GM21515 (cell line): Measurements from ENCODE around the gene PLA2G6.
"Not testable (repeated sequence)": the region's sequence is repeated elsewhere in the genome, so short reads cannot be mapped to it uniquely, and the experiment has no call there.

Experiments
- ATAC-seq: cut with Tn5 transposase; IDR thresholded peaks from one replicate; pipeline ENCODE4 v1.9.1; 2021; ENCODE audit not compliant: unreplicated experiment

The PLA2G6 gene

DNA sequence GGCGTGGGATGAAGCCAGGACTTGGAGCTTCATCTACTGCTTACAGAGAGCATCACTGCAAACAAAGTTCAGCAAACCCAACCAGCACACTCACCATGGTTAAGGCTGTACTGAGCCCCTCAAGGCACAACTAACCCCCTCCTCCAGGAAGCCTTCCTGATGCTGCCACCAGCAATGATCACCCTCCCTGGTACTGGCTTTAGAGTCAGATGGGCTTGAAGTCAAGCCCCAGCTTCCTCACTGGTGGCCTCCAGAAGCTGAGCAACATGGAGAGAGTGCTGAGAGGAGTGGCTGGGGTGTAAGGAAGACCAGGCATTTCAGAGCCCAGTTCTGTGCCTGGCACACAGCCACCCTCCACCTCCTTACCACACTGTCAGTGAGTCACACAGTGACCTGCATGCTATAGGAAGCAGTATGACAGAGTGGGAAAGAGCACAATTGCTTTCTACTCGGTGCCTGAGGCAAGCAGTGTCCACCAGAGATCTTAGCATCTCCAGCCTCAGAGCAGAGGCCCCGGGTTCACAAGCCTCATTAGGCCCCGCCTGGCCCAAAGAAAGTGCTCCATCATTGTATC is 46.4 kb downstream of the PLA2G6 start:
- no peak for ATAC-seq

DNA sequence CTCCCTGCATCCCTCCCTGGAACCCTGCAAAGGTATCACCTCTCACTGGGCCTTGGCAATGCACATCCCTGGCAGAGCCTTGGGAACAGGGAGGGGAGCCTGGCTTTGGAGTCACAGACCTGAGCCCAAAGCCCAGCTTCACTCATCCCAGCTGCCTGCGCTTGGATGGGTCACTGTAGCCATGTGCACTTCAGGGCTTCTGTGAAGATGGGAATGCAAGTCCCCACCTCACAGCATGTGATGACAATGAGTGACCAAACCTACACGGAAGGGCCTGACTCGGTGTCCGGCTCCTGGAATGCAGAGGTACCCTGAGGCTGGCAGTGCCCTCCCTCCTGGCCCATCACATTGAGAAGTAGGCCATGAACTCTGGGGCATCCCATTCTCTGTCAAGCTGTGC is 48.3 kb downstream of the PLA2G6 start:
- no peak for ATAC-seq

GRCh38 chr22:38132794-38133193 is 48.8 kb downstream of the PLA2G6 start:
- no peak for ATAC-seq

DNA sequence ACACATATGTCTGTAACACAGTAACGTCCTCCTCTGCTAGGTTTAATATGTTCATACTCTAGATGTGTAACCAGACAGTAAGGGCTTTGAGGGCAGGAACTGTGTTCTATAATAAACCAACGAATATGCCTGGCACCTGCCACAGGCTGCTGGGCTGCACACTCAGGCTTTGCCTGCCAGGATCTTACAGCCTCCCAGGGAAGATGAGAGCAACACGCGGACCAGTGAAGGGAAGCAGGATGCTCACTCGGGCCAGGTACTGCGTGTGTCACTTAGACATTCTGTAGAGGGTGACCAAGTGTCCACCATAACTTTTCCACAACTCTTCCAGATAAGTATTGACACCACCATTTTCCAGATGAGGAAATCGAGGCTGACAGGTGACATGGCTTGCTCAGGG is 49.5 kb downstream of the PLA2G6 start:
- no peak for ATAC-seq

GRCh38 chr22:38131399-38131798 is 50.2 kb downstream of the PLA2G6 start:
- no peak for ATAC-seq

GRCh38 chr22:38129856-38130255 is 51.8 kb downstream of the PLA2G6 start:
- ATAC-seq, result no peak

DNA sequence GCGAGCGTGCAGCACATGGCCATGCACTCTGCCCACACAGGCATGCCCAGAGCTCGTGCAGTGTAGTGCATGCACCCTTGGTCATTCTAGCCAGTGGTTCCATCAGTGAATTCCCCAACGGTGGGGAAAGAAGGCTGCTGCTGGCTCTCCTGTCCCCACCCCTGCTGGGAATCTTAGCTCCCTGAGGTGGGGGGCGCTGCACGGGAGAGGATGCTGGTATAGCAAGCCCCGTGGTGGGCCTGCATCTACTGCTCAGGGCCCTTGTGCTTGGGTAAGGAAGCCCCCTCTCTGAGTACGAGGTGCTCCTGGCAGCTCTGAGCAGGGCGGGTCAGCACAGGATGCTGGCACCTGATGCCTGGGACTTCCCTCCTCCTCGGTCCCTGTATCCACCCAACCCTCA is 52.6 kb downstream of the PLA2G6 start:
- ATAC-seq, result no peak

DNA sequence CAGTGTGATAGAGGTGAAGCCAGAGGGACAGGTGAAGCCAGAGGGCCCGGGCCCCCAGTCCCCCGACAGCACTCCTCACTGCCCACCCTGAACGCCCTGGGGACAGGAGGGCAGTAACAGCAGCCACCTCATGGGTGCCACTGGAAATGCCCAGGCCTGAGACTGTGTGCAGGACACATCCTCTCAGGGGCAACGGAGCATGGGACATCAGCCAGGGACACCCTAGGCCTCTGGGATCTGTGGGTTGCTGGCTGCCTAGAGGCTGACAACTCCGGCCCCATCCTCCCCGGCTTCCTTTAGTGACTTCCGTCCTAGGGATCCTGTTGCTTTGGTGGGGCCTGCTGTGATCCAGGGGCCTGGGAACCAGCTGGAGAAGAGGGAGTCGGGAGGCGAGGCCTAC is 53.8 kb downstream of the PLA2G6 start:
- no peak for ATAC-seq

DNA sequence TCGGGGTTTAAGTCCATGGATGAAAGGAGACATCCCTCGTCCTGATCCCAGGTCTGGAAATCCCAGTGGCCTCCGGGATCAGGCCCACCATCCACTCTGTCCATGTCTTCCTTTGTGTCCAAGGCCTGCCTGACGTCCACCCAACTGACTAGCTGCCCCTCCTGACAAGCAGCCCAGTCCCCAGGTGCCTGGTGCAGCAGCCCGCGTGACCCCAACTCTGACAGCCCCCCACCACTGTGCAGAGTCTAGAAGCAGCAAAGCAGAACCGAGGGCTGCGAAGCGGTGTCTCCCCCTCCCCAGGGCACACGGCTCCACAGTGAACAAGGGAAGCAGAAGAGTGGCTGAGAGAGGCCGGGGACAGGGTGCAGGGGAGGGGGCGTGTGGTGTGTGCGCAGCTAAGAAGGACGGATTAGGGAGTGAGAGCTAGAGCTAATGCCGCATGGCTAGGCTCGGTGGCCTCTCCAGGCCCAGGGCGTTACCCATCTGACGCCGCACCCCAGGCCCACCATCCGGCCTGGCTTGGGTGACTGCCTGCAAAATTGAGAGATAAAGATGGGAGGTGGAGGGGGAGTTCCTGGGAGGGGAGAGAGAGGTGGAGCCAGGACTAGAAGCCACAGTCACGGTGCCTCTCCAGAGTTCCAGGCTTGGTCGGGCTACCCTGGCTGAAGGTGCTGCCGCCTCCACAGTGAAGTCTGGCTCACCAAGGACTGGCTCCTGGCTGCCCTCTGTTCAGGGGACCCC is 54.5 kb downstream of the PLA2G6 start:
- ATAC-seq, result no peak

DNA sequence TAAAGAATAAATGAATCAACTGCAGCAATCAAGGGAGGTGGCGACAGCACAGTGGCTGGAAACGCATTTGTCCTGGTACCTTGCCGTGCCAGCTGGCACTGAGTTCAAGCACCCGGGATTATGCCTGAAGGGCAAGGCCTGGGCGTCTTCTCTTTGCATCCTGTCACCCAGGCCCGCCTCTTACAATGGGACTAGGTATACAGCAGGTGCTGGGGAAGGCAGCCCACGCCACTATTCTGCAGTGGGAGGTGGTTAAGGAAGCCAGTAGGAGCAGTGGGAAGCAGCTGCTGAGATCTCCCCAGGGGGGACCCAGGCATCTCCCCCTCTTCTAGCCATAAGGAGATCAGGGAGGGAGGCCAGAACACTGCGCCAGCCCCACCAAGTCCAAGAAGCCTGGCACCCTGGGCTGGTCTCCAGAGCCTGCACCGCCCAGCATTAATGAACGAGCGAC is 55.9 kb downstream of the PLA2G6 start:
- no peak for ATAC-seq

DNA sequence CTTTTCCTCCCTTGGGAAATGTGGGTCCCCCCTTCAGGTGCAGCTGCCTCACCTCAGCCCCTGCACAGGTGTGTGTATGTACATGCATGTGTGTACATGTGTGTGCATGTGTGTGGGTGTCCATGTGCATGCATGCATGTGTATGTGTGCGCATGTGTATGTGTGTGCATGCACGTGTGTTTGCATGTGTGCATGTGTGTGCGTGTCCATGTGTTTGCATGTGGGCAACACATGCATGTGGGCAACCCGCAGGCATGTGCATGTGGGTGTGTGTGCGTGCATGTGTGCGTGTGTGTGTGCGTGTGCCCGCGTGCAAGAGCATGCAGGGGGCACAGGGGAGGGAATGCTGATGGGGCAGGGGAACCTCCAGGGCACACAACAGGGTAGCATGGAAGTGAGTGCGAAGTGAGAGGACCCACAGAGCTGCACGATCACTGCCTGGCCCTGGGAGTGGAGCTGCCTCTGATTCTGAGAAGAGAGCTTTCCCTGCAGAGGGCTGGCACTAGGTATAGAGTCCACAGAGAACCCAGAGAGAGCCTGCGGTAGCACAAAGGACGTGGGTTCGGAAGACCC is 56.5 kb downstream of the PLA2G6 start:
- ATAC-seq, result no peak

- no peak for ATAC-seq
These were observed 57.2 kb downstream of the PLA2G6 start for GRCh38 chr22:38124236-38124974.

- ATAC-seq, result no peak
These were observed 59.0 kb downstream of the PLA2G6 start for GRCh38 chr22:38122616-38123015.

GRCh38 chr22:38120359-38121110 is 61.1 kb downstream of the PLA2G6 start:
- ATAC-seq, result no peak

DNA sequence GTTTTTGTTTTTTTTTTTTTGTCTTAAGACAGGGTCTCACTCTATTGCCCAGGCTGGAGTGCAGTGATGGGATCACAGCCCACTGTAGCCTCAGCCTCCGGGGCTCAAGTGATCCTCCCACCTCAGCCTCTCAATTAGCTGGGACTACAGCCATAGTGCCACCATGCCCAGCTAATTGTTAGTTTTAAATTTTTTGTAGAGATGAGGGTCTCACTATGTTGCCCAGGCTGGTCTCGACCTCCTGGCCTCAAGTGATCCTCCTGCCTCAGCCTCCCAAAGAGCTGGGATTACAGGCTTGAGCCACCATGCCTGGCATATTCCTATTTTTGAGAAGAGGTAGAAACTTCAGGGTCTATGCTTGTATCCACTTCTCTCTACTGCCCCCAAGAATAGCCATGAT is 62.9 kb downstream of the PLA2G6 start:
- ATAC-seq, result not testable (repeated sequence)

DNA sequence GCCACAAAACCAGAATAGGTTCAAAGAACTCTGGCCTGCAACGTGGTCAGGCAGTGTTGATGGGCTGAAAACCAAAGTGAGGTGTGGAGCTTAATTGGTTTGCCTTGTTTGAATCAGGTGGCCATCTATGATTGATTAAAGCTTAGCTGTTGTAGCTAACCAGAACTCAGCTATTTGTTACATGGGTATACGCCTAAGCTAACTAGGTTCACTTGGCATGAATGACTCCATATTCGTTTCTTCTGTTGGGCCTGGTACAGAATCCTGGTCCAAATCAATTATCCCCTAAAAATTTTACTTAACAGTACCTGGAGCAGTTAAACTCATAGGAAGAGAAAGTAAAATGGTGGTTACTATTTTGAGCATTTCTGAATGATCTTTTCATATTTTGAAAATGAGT is 63.4 kb downstream of the PLA2G6 start:
- ATAC-seq, result no peak

DNA sequence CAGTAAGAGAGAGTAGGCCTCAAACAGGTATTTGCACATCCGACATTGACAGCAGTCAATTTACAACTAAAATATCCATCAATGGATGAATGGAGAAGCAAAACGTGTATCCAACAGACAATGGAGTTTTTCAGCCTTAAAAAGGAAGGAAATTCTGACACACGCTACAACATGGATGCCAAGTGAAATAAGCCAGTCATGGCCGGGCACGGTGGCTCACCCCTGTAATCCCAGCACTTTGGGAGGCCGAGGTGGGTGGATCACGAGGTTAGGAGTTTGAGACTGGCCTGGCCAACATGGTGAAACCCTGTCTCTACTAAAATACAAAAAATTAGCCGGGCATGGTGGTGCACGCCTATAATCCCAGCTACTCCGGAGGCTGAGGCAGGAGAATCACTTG is 64.1 kb downstream of the PLA2G6 start:
- not testable (repeated sequence) for ATAC-seq

GRCh38 chr22:38115423-38116205 is 66.0 kb downstream of the PLA2G6 start:
- ATAC-seq, result no peak

- no peak for ATAC-seq
These were observed 66.9 kb downstream of the PLA2G6 start for GRCh38 chr22:38114484-38115398.
